HG03457 (cell line): ENCODE data around the gene SLC30A7.
"Not testable (repeated sequence)": the region's sequence is repeated elsewhere in the genome, so short reads cannot be mapped to it uniquely, and the experiment has no call there.

Experiments used
- ATAC-seq: cut with Tn5 transposase; IDR thresholded peaks from one replicate; pipeline ENCODE4 v1.9.1; 2021; ENCODE audit warnings: moderate number of reproducible peaks; ENCODE audit not compliant: unreplicated experiment

SLC30A7 gene

DNA sequence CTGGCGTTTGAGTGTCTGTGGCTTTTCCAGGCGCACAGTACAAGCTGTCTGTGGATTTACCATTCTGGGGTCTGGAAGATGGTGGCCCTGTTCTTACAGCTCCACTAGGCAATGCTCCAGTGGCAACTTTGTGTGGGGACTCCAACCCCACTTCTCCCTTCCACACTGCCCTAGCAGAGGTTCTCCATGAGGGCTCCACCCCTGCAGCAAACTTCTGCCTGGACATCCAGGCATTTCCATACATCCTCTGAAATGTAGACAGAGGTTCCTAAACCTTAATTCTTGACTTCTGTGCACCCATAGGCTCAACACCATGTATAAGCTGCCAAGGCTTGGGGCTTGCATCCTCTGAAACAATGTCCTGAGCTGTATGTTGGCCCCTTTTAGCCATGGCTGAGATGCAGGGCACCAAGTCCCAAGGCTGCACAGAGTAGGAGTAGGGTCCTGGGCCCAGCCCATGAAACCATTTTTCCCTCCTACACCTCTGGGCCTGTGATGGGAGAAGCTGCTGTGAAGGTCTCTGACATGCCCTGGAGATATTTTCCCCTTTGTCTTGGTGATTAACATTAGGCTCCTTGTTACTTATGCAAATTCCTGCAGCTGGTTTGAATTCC lies 5.9 kb upstream of the SLC30A7 start:
- not testable (repeated sequence) for ATAC-seq

DNA sequence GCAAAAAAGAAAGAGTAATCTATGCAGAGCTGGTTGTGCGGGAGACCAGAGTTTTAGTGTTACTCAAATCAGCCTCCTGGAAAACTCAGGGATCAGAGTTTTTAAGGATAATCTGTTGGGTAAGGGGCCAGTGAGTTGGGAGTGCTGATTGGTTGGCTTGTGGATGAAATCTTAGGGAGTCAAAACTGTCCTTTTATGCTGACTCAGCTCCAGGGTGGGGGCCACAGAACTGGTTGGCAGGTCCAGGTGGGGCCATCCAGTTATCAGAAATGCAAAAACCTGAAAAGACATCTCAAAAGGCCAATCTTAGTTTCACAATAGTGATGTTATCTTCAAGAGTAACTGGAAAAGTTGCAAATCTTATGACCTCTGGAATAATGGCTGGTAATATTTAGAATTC lies 4.5 kb upstream of the SLC30A7 start:
- ATAC-seq = no peak

DNA sequence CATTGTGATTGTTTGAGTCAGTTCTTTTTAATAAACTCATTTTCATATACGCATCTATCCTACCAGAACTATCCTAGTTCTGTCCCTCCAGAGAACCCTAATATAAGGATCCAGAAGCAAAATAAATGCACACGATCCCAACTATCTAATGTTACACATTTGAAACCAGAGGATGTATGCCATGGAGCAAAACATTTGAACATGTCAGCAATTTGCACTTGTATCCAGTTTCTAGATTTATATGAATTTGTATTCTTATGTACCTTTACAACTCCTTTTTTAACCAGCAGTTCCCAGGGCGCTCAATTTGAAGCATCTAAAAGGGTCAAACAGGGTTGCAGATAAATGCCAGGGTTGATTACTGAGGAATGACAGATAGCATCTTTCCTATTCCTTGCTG lies 3.3 kb upstream of the SLC30A7 start:
- ATAC-seq = no peak

DNA sequence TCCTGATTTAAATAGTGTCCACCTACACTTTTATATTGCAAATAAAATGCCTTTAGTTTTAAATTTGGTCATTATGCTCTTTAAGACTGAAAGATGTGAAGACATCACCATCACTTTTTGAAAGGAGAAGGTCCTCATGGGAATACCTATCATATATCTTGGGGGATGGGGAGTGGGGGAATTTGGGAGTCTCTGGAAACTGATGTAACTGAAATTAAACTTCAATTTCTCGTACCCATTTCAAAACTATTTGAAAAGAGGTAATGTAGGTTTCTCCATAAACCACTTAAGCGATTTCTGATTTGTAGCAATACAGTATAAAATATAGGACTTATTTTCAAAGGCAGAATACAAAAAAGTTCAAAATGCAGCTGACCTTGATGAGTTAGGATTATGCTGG lies 2.2 kb upstream of the SLC30A7 start:
- no peak for ATAC-seq

DNA sequence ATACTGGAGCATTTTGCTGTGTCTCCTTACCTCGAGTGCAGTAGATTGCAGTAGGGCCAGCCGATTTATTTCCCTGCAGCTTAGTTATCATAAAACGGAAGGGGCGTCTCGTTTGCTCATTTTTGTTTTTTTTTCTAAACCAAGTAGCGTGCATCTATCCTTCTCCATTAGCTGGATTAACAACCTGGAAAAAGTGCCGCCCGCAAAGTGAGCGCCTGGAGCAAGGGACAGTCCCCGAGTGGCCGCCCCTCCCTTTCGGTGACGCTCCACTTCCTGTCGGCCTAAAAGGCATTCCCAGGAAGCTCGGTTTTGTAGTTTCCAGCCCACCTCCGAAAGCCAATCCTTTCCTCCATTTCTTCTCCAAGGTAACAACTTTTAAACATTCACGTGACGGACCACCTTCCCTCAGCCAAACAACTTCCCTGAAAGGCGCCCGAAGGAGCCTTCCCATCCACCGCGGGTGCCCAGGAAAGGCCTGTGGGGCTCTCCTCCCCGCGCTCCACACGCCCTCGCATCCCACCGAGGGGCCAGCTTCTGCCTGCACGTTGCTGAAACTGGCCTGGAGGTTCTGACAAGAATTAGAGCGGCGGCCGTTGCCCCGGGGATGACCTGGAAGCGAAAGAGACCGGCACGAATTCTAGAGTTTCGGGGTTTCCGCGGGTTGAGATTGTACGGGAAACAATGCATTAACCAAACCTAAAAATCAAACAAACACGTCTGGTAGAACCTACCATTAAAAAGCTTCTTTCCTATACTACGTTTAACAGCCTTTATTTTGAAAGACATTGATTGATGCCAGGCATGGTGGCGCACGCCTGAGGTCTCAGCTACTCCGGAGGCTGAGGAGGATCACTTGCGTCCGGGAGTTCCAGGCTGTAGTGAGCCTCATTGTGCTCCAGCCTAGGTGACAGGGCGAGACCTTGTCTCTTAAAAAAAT lies 1.0 kb upstream of the SLC30A7 start, which contains the start of gene EXTL2:
EXTL2 (minus strand) TSS at position 240 of the 937 bp plus-strand sequence. CDS start 6,085 bp downstream, outside the sequence.
- ATAC-seq = peak; percentile 36

DNA sequence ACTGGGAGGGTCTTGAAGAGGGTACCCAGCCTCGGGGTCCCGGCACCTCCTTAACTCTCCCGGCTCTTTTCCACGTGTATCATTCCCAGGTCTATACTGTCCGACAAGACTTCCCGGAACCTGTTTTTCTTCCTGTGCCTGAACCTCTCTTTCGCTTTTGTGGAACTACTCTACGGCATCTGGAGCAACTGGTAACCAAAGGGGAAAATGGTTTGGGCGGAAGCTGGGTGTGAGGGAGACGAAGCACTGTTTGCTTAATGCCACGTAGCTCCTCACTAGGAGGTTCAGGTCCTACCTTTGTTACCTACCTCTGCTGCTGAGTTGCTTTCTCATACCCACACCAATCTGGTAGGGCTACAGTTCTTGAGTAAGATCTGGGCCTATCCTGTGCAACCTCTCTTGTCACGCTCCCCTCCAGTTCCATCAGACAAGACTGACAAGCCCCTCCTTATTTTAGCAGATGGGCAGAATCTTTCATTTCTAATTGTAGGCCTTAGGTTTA lies 642 bp downstream of the SLC30A7 start:
- ATAC-seq = peak; percentile 39

DNA sequence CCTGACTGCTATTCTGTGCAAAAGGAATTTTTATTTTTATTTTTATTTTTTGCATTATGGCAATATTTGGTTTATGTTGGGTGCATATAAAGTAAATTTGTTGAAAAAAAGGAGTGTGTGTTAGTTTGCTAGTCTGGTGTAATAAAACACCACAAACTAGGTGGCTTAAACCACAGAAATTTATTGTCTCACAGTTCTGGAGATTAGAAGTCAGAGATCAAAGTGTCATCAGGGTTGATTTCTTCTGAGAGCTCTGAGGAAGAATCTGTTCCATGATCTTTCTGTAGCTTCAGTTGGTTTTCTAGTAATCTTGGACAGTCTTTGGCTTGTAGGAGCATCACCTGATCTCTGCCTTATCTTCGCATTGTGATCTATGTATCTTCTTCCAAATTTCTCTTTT lies 6.5 kb downstream of the SLC30A7 start:
- ATAC-seq = no peak

DNA sequence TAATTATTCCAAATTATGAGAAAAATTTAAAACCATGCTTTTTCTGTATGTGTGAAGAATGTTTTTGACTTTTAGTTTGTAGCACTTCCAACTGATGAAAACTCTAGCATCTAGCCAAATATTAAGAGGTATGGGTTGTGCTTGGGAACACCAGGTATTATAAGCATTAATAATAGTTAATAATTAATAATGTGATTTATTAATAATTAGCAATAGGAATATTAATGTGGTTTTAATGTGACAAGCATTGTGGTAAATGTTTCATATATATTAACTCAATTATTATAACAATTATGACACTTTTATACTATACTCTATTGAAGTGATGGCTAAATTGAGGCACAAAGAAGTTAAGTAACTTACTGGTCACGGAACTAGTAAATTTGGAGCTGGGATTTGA lies 7.9 kb downstream of the SLC30A7 start:
- ATAC-seq = no peak

DNA sequence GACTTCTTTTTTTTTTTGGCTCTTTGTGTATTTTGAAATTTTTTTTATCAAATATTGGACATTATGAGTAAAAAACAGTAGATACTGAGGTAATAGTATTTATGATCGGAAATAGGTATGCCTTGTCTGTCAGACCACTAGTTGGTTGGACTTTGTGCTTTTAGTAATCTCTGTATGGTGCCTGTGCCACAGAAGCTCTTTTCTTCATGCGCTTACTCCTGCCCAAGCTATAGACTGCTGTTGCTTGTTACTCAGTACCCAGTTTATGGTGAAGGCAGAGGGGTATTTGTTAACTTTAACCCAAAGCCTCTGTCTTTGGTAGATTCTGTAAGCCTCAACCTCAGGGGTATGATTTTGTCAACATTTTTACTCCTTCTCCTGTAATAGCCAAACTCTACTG lies 8.6 kb downstream of the SLC30A7 start:
- ATAC-seq = no peak

DNA sequence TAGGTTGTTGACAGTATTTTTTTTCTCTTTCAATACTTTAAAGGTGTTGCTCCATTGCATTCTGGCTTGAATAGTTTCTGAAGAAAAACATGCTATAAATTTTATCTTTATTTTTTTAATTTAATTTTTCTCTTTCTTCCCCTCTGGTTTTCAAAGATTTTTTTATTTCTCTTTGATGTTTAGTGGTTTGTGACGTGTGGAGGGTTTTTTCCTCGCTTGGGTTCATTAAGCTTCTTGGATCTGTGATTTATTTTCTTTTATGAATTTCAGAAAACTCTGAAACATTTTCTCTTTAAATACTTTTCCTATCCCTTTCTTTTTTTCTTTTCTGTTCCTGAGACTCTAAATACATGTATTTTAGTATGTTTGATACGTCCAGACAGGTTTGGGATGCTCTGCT lies 9.3 kb downstream of the SLC30A7 start:
- no peak for ATAC-seq

DNA sequence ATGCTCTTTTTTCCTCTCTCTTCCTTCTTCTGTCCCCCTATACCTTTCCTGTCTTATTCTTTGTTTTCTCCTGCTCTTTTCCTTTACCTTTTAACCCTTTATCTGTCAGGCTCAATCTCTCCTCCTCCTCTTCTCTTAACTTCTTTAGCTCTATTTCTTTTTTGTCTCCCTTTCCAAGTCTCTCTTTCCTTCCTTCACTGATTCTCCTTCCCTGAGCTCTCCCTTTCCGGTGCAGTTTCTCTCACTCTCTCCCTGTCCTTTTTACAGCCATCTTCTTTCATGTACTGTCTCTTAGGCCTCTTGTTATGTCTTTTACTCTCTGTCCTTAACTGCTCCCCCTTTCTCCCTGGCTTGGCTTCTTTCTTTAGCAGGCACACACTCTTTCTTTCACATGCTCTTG lies 12.0 kb downstream of the SLC30A7 start:
- ATAC-seq = no peak

DNA sequence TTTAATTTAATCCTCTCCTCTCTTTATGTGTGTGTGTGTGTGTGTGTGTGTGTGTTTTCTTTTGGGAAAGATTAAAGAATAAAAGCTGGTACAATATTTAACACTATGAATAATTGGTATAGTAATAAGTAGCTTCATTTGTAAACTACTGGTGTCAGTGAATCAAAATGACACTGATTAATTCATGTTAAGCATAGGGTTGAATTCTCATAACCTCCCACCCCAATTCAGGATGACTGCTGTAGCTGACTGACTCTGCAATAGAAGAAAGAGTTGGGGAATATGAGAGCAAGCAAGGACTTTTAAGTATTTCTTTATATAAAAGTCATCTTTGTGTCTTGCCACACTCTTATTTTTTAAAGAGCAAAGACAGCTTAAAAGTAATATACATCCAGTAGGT lies 13.1 kb downstream of the SLC30A7 start:
- ATAC-seq = no peak

DNA sequence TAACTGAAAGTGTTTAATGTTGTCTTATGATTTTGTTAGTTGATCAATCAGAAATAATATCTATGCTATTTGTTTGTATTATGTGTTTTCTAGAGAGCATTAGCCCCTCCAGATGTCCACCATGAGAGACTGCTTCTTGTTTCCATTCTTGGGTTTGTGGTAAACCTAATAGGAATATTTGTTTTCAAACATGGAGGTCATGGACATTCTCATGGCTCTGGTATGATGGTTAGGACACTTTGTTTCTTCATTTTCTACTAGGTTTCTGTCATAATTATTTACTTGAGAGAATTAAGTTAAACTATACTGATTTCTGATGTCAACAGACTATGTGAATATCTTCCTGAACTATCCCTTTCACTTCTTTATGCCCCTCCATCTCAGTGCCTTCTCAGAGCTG lies 16.1 kb downstream of the SLC30A7 start:
- no peak for ATAC-seq

DNA sequence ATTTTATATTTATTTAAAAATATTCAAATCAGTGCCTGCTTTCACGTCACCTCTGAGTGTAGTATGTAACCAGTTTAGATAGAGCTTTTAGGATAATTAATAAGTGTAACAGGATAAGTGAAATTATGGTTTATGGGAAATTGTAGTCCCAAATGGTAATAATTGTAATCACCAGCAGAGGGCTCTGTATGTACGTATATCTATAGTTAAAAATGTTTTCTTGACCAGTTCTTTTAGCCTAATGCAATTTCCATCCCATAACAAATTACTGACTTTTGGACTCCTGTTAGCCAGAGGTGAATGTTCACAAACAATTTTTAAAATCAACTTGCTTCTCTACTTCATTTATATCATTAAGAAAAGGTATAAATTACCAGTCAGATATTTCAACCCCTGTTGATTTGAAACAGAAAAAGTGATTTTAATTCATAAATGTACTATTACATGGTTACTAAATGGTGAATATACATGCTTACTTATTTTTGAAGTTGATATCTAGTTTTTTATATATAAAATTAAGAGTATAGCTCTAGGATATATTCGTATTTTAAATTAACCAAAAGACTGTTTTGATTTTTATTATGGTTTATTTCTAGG lies 25.3 kb downstream of the SLC30A7 start:
- no peak for ATAC-seq

DNA sequence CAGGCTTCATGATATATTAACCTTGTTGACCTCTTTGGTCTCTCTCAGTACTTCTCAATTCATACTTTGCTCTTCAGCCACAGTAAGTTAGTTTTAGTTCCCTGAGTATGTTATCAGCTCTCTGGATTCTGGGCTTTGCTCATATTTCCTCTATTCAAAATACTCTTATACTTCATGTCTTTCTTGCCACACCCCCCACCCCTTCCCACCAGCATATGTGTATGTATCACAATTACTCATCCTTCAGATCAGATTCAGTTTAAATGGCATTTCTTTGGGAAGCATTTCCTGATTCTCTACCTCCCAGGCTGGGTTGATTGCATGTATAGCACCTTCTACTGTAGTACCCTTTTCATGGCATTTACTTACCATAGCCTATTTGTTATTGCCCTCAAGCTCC lies 28.3 kb downstream of the SLC30A7 start:
- ATAC-seq = no peak

DNA sequence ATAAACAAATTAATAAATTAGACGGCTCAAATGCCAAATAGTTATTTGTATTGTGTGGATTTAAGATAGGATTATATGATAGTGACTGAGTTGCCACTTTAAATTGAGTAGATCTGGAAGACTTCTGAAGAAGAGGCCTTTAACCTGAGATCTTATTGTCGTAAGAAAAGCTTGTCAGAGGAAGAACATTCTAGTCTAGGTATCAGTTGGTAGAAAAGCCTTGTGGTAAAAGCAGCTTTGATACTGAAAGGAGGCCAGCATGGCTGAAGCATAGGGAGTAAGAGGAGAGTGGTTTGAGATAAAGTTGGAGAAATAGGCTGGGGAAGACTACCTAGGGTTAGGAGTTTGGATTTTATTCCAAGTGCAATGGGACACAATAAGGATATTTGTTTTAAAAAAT lies 29.1 kb downstream of the SLC30A7 start:
- no peak for ATAC-seq

DNA sequence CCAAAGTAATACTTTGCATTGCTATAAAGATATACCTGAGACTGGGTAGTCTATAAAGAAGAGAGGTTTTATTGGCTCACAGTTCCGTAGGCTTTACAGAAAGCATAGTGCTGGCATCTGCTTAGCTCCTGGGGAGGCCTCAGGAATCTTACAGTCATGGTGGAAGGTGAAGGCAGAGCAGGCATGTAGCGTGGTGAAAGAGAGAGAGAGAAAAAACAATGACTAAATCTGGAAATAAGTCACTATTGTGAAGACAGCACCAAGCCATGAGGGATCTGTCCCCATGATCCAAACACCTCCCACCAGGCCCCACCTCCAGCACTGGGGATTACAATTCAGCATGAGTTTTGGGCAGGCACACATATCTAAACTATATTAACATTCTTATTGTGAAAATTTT lies 30.4 kb downstream of the SLC30A7 start:
- no peak for ATAC-seq

DNA sequence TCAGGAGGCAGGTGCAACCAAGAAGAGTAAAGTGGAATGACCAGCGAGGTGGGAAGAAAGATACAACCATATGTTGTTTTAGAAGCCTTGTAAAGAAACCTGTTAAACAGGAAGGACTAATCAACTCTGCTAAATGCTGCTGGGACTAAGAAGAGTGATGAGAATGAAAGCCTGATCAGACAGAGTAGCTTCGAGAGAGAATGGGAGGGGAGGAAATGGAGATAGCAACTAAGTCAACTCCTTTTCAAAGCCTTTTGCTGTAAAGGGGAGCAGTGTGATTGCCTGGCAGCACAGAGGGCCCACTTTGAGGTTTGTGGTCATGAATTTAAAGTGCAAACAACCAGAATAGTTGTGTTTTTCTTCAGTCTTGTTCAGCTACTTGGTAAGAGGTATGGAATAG lies 31.4 kb downstream of the SLC30A7 start:
- ATAC-seq = no peak

DNA sequence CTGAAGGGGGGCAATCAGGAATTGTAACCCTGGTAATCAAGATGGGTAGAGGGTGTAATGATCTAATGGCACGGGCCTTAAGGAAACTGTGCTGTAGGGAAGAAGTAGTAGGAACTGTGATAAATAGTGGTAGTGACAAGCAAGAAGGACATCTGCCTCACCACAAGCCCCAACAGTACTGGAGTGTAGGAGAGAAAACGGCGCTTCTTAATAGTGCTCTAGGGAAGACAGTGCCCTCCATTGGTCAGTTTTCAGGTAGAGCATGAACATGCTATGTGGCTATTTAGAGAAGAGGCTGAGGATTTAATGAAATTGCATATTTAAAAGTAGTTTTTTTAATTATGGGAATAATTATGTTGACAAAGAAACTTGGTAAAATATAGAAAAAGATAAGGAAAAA lies 32.2 kb downstream of the SLC30A7 start:
- no peak for ATAC-seq

DNA sequence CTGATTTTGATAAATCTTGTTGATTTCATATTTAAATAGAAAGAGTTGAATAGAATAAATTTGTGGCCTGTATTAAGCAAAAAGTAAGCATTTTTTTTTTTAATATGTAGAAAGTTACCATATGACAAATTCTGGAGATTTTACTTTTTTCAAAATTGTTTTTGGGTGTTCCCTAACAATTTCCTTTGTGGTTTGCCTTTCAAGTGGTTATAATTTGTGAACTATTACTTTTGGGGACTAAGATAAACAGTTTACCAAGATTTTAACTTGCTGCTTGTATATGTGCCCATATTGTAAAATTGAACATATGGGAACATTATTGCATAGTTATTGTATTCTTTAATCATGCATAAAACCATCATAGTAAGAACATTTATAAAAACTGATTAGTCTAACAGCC lies 34.6 kb downstream of the SLC30A7 start:
- ATAC-seq = no peak

DNA sequence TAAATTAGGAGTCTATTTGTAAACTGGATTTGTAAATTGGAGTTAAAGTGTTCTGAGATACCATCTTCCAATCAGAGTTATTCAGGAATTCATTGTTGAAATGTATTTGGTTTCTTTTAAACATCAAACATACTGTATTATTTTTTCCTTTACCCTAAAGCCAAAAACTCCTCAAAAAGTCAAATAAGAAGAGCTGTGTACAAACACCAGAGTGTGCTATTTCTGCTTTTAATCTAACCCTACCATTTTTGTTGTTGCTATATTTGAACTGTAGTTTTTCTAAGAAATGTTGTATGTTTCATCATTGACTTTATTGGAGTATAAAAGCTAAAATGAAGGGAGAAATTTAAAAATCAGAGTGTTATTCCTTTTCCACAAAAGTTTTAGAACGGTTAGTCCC lies 35.8 kb downstream of the SLC30A7 start:
- no peak for ATAC-seq

DNA sequence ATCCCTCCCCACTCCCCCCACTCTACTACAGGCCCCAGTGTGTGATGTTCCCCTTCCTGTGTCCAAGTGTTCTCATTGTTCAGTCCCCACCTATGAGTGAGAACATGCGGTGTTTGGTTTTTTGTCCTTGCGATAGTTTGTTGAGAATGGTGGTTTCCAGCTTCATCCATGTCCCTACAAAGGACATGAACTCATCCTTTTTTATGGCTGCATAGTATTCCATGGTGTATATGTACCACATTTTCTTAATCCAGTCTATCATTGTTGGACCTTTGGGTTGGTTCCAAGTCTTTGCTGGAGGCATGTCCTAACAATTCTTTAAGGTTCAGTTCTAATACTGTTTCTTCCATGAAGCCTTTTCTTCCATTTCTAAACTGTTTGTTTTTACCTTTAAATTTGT lies 37.7 kb downstream of the SLC30A7 start:
- not testable (repeated sequence) for ATAC-seq
